Bronchial epithelial cell (primary cell): Measurements from ENCODE around the gene PLSCR4. TPM values are rescaled to one million over a fixed set of nuclear protein-coding genes. Genes with fewer than 3 reads are reported as not detected.

Source experiments
- DNase-seq: peaks from one replicate; pipeline ENCODE4 v3.0.0-alpha.2; 2010; ENCODE audit warnings: low read depth
- FAIRE-seq: peaks from 2 replicates; lab custom pipeline; 2011; peaks lifted over from hg19 to GRCh38; lab: Jason Lieb, UNC
- H3K27me3 ChIP-seq: 2 replicates; pipeline ENCODE4 v1.5.1; 2011; ENCODE audit warnings: low read length; ENCODE audit not compliant: control insufficient read depth, insufficient read depth
- H3K36me3 ChIP-seq: 2 replicates; pipeline ENCODE4 v1.5.1; 2011; ENCODE audit warnings: low read length; ENCODE audit not compliant: control insufficient read depth, insufficient read depth
- H3K4me3 ChIP-seq: 2 replicates; pipeline ENCODE4 v1.5.1; 2011; ENCODE audit warnings: mild to moderate bottlenecking, low read depth, low read length, control low read depth
- total RNA-seq: library from RNA; depleted of rRNA; stranded (reverse); fragments of >200 nt; gene quantifications from 2 replicates; pipeline ENCODE4 v1.2.1, GENCODE V29; 2014
- TF ChIP-seq, protein P1 (sequence below): IDR thresholded peaks from 2 replicates; pipeline ENCODE4 v1.5.1; 2011; ENCODE audit warnings: mild to moderate bottlenecking, moderate library complexity, low read length, control low read depth, inconsistent platforms; ENCODE audit not compliant: insufficient read depth, severe bottlenecking

The PLSCR4 gene
- total RNA-seq, 1 donor from 2014 or later: 0.26 TPM

DNA sequence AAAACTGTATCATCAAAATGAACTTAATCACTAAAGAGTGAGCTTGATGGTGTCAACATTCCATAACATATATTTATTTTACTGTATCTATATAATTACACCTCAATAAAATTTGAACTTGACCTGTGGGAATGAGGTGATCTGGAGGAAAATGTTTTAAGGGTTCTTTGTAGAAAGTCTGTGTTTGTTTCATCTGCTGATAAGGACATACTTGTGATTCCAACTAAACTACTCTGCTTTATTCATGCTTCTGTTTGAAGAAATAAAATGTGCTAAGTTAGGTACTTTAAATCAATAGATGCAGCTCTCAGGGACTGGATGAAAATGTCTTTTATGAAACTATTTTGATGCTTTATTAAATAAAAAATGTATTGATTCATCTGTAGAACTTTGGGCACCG lies 78.3 kb downstream of the PLSCR4 start:
- H3K36me3 ChIP-seq: no peaks in the 10 kb centered on the region
- H3K4me3 ChIP-seq: no peak overlapping the region
- TF ChIP-seq, protein P1, sequence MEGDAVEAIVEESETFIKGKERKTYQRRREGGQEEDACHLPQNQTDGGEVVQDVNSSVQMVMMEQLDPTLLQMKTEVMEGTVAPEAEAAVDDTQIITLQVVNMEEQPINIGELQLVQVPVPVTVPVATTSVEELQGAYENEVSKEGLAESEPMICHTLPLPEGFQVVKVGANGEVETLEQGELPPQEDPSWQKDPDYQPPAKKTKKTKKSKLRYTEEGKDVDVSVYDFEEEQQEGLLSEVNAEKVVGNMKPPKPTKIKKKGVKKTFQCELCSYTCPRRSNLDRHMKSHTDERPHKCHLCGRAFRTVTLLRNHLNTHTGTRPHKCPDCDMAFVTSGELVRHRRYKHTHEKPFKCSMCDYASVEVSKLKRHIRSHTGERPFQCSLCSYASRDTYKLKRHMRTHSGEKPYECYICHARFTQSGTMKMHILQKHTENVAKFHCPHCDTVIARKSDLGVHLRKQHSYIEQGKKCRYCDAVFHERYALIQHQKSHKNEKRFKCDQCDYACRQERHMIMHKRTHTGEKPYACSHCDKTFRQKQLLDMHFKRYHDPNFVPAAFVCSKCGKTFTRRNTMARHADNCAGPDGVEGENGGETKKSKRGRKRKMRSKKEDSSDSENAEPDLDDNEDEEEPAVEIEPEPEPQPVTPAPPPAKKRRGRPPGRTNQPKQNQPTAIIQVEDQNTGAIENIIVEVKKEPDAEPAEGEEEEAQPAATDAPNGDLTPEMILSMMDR: no peak
- no peaks in the 10 kb centered on the region for H3K27me3 ChIP-seq
- DNase-seq (no peak), FAIRE-seq (no peak)

DNA sequence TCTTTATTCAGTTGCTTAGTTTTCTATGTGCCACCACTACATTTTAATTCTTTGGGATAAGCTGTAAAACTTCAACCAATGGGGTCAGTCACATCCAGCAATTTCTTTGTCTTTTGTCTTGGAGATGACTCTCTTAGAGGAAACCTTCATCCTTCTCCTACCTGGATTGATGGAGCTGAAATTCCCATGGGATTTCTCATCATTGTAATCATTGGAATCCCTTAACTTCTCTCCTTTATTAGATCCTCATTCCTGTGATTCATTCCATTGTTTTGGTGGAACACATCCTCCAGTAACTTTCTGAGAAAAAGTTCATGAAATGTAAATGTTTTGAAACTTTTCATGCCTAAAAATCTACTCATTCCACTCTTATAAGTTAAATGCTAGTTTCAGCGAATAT lies 80.3 kb downstream of the PLSCR4 start:
- DNase-seq (no peak), FAIRE-seq (no peak)
- no peaks in the 10 kb centered on the region for H3K27me3 ChIP-seq
- no peaks in the 10 kb centered on the region for H3K36me3 ChIP-seq
- H3K4me3 ChIP-seq: no peak overlapping the region
- TF ChIP-seq, protein P1: no peak

DNA sequence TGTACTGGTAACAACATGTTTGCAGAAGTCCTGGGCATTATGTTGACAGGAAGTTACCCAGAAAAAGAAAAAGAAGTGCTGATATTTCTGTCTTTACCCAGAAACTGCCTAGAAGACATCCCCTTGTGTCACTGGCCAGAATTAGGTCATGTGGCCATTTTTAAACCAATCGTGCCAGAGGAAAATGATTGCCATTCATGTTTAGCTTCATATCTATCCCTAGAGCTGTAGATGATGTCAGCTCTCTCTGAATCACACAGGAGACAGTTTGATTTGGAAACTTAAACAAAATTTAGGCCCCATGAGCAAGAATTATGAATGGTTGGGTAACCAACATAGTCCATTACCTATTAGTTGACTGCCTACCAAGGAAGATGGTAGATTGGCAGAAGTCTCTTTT lies 81.0 kb downstream of the PLSCR4 start:
- H3K4me3 ChIP-seq: no peak overlapping the region
- H3K27me3 ChIP-seq: no peaks in the 10 kb centered on the region
- TF ChIP-seq, protein P1: no peak
- H3K36me3 ChIP-seq: no peaks in the 10 kb centered on the region
- DNase-seq (peak; percentile 86), FAIRE-seq (no peak)

DNA sequence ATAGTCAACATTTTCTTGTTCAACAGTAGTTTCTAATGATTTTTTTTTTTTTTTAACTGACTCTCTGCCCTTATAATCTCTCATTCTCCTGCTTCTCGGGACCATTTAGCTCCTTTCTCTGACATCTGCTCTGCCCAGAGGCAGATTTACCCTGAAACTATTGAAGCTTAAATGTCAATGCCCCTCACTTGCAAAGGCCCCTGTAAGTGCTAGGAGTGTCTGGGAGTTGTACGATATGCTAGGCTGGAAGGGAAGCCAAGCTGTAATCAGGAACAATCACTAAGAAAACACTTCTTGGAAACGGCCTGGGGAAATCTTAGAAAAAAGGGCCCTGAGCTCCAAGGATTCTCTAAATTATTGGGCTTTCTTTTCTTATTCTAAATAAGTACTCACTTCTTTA lies 84.1 kb downstream of the PLSCR4 start:
- H3K4me3 ChIP-seq: no peak overlapping the region
- no peak for FAIRE-seq
- DNase-seq: no peak
- TF ChIP-seq, protein P1: no peak
- H3K27me3 ChIP-seq: no peaks in the 10 kb centered on the region
- no peaks in the 10 kb centered on the region for H3K36me3 ChIP-seq

DNA sequence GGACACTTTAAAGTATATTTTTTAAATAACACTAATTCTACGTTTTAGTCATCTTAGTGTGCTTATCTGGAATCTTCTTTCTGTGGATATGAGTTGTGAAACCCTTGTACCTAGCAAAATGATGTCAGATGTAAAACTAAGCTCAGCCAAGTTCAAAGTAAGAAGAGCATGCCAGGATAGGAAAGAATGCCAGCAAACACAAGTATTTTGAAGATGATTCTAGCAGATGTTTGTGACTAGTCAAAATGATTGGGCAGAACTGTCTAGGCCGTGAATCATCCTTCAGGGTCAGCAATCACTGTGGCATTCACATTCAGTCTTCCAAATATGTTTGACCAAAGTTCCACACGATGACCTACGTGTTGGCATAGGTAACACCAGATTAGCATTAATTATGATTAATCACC lies 84.5 kb downstream of the PLSCR4 start:
- FAIRE-seq (no peak), DNase-seq (peak; percentile 86)
- no peak overlapping the region for H3K4me3 ChIP-seq
- no peaks in the 10 kb centered on the region for H3K27me3 ChIP-seq
- TF ChIP-seq, protein P1: no peak
- H3K36me3 ChIP-seq: no peaks in the 10 kb centered on the region

DNA sequence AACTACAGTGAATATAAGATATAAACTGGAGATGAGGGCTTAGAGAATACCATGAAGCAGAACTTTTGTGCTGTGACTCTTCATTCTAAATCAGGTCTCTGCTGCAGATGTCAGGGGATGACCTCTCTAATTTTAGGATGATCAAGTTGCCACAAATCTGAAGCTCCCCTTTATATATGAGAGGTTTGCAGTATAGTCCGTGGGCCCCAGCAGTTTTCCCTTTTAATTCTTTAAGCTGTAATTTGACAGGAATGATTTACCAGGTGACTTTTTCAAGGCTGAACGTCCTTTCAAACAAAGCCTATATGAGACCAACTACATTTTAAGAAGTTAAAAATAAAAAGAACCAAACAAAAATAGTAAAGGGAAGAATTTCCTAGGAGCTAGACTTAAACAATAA lies 85.0 kb downstream of the PLSCR4 start:
- H3K27me3 ChIP-seq: no peaks in the 10 kb centered on the region
- TF ChIP-seq, protein P1: no peak
- no peak overlapping the region for H3K4me3 ChIP-seq
- FAIRE-seq: no peak
- no peaks in the 10 kb centered on the region for H3K36me3 ChIP-seq
- DNase-seq: no peak
